ENCODE results near the gene TBL3.

DNA sequence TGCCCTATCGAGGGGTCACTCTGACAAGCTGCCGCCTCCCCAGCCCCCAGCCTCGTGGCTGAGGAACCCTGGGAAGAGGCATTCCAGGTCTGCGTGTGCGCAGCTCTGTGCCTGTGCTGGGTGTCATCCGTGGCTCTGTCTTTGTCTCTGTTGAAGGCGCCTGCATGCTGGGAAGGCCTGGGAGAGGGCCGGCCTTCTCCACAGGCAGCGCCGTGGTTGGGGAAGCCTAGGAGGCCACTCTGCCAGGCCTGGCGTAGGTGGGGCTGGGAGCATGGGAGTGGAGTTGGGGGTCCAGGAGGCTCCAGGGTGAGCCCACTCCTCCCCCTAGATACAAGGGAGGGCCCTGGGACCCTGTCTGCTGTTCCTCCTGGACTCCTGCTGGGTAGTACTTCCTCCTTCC lies 58.2 kb downstream of the TBL3 start:
- TF ChIP-seq, protein P1, sequence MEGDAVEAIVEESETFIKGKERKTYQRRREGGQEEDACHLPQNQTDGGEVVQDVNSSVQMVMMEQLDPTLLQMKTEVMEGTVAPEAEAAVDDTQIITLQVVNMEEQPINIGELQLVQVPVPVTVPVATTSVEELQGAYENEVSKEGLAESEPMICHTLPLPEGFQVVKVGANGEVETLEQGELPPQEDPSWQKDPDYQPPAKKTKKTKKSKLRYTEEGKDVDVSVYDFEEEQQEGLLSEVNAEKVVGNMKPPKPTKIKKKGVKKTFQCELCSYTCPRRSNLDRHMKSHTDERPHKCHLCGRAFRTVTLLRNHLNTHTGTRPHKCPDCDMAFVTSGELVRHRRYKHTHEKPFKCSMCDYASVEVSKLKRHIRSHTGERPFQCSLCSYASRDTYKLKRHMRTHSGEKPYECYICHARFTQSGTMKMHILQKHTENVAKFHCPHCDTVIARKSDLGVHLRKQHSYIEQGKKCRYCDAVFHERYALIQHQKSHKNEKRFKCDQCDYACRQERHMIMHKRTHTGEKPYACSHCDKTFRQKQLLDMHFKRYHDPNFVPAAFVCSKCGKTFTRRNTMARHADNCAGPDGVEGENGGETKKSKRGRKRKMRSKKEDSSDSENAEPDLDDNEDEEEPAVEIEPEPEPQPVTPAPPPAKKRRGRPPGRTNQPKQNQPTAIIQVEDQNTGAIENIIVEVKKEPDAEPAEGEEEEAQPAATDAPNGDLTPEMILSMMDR (conservative IDR thresholded peaks at IDR 0.05): no peak
- no peak for TF ChIP-seq EZH2 (IDR thresholded peaks at IDR 0.05; ENCODE audit: low read depth)
